CD14-positive monocyte (primary cell): Measurements from ENCODE around the gene KMT2C. TPM values are rescaled to one million over a fixed set of nuclear protein-coding genes. Genes with fewer than 3 reads are reported as not detected.

Experiments used
- DNase-seq, 3 donors: peaks; one replicate each; pipeline ENCODE4 v3.0.0-alpha.2; 2011 to 2022
- H2AFZ ChIP-seq: 2 replicates; pipeline ENCODE4 v1.6.0; 2012; ENCODE audit warnings: mild to moderate bottlenecking, low read depth, low read length, inconsistent platforms; ENCODE audit not compliant: insufficient read depth, poor library complexity, severe bottlenecking
- H3K27ac ChIP-seq, 2 donors: 1 replicate in 1 of 2; 2 replicates in 1 of 2; pipeline ENCODE4 v1.5.1; 2012 to 2013; ENCODE audit warnings: low read length in 2 of 2, control low read depth in 1 of 2, inconsistent platforms in 1 of 2, low read depth in 1 of 2, mild to moderate bottlenecking in 1 of 2
- H3K27me3 ChIP-seq, 2 donors: one replicate each; pipeline versions ENCODE4 v1.6.0 to v1.6.1; 2011 to 2013; ENCODE audit warnings: low read length in 2 of 2; ENCODE audit not compliant: control insufficient read depth in 2 of 2, insufficient read depth in 2 of 2
- H3K36me3 ChIP-seq, 2 donors: replicated peaks in 1 of 2; 1 replicate in 1 of 2; 2 replicates in 1 of 2; pipeline versions ENCODE4 v1.5.1 to v1.6.1; 2012 to 2013; ENCODE audit warnings: low read length in 2 of 2, control low read depth in 1 of 2, inconsistent platforms in 1 of 2, mild to moderate bottlenecking in 1 of 2; ENCODE audit not compliant: insufficient read depth in 2 of 2, control insufficient read depth in 1 of 2
- H3K4me1 ChIP-seq, 2 donors: 1 replicate in 1 of 2; 2 replicates in 1 of 2; pipeline versions ENCODE4 v1.5.1 to v1.6.1; 2012 to 2013; ENCODE audit warnings: low read length in 2 of 2, control low read depth in 1 of 2, inconsistent platforms in 1 of 2, mild to moderate bottlenecking in 1 of 2, moderate library complexity in 1 of 2; ENCODE audit not compliant: insufficient read depth in 2 of 2, control insufficient read depth in 1 of 2
- H3K4me2 ChIP-seq: replicated peaks from 2 replicates; pipeline ENCODE3; 2012; ENCODE audit warnings: low read length, moderate library complexity, mild to moderate bottlenecking; ENCODE audit not compliant: poor library complexity, severe bottlenecking; ENCODE audit errors: extremely low read depth
- H3K4me3 ChIP-seq, 3 experiments: fragments of 200-600 bp in 1 of 3; sonication (generic) in 1 of 3; replicated peaks in 1 of 3; 1 replicate in 2 of 3; 2 replicates in 1 of 3; pipeline ENCODE4 v1.5.1; 2011 to 2013; ENCODE audit warnings: low read length in 3 of 3, mild to moderate bottlenecking in 3 of 3, control low read depth in 2 of 3, low read depth in 2 of 3, inconsistent platforms in 1 of 3, moderate library complexity in 1 of 3
- H3K79me2 ChIP-seq: 2 replicates; pipeline ENCODE4 v1.6.0; 2012; ENCODE audit warnings: mild to moderate bottlenecking, control low read depth, inconsistent platforms, low read length, moderate library complexity; ENCODE audit not compliant: insufficient read depth
- H3K9ac ChIP-seq: 2 replicates; pipeline ENCODE4 v1.6.0; 2017; ENCODE audit warnings: low read length, mild to moderate bottlenecking; ENCODE audit not compliant: insufficient read depth, poor library complexity, severe bottlenecking
- H3K9me3 ChIP-seq, 2 donors: replicated peaks in 1 of 2; 1 replicate in 1 of 2; 2 replicates in 1 of 2; pipeline versions ENCODE4 v1.5.1 to v1.6.1; 2012 to 2013; ENCODE audit warnings: low read length in 2 of 2, control low read depth in 1 of 2; ENCODE audit not compliant: control insufficient read depth in 1 of 2, insufficient read depth in 1 of 2
- H4K20me1 ChIP-seq: 2 replicates; pipeline ENCODE4 v1.6.0; 2012; ENCODE audit warnings: mild to moderate bottlenecking, low read length, control low read depth, moderate library complexity; ENCODE audit not compliant: insufficient read depth
- H3K27ac Mint-ChIP-seq, 7 donors: one replicate each; pipeline ENCODE4 v1.8.0; 2020; ENCODE audit warnings: mild to moderate bottlenecking in 7 of 7, mixed read lengths in 7 of 7, moderate library complexity in 6 of 7, inconsistent platforms in 2 of 7
- H3K27me3 Mint-ChIP-seq, 3 donors: one replicate each; pipeline ENCODE4 v1.8.0; 2021 to 2022; ENCODE audit warnings: low read depth in 3 of 3, mild to moderate bottlenecking in 3 of 3, mixed read lengths in 3 of 3, moderate library complexity in 3 of 3, inconsistent platforms in 1 of 3
- H3K36me3 Mint-ChIP-seq, 2 donors: one replicate each; pipeline ENCODE4 v1.8.0; 2020; ENCODE audit warnings: mixed read lengths in 2 of 2, inconsistent platforms in 1 of 2, mild to moderate bottlenecking in 1 of 2
- H3K4me1 Mint-ChIP-seq: one replicate; pipeline ENCODE4 v1.8.0; 2020; ENCODE audit warnings: mild to moderate bottlenecking, mixed read lengths
- H3K4me3 Mint-ChIP-seq, 2 donors: one replicate each; pipeline ENCODE4 v1.8.0; 2020; ENCODE audit warnings: mild to moderate bottlenecking in 2 of 2, mixed read lengths in 2 of 2, moderate library complexity in 1 of 2
- H3K9me3 Mint-ChIP-seq, 7 donors: one replicate each; pipeline ENCODE4 v1.8.0; 2020 to 2022; ENCODE audit warnings: mixed read lengths in 7 of 7, mild to moderate bottlenecking in 6 of 7, moderate library complexity in 6 of 7, inconsistent platforms in 2 of 7
- CTCF ChIP-seq: fragments of 200-600 bp; IDR thresholded peaks from one replicate; pipeline ENCODE4 v1.8.0; 2022; ENCODE audit warnings: antibody characterized with exemption, mild to moderate bottlenecking
- WGBS: methylation state at CpG from one replicate; pipeline ENCODE4 v1.1.5; 2013; ENCODE audit warnings: missing lambda C conversion rate; ENCODE audit not compliant: insufficient coverage; 5-methylcytosine and 5-hydroxymethylcytosine counted together
- intact Hi-C, 2 donors: fragments of 100-400 bp; cut with micrococcal nuclease; formaldehyde crosslinking; loops; one replicate each; pipeline versions ENCODE4 v1.15.0 to v1.15.1; 2023
- polyA plus RNA-seq, 3 donors: library from polyadenylated mRNA; depleted of rRNA in 1 of 3; unstranded in 2 of 3; stranded (reverse) in 1 of 3; fragments of 300-500 nt in 2 of 3; fragments of >200 nt in 1 of 3; fragmentation: Illumina TruSeq in 2 of 3; gene quantifications; 1 replicate in 2 of 3; 2 replicates in 1 of 3; pipeline ENCODE4 v1.2.3, GENCODE V29; 2012 to 2021

The KMT2C gene
- polyA plus RNA-seq, 3 donors: 4.5 to 26.1 (median 7.3) TPM

- Histone ChIP-seq H3K4me3 (no peak overlapping the region), H3K79me2 (peaks cover 99% of the 10 kb centered on the region), H3K9me3 (peaks cover 6% of the 10 kb centered on the region in 2 donors), H2AFZ (no peak overlapping the region), H3K4me2 (no peak overlapping the region), H3K27ac (no peak overlapping the region), H4K20me1 (peaks cover 100% of the 10 kb centered on the region), H3K27me3 (no peaks in the 10 kb centered on the region), H3K4me1 (peaks cover 4% of the 10 kb centered on the region in 2 donors), H3K36me3 (no peaks in the 10 kb centered on the region), H3K9ac (no peak overlapping the region)
- Mint-ChIP-seq H3K4me1 (peaks cover 13% of the 10 kb centered on the region), H3K27me3 (no peaks in the 10 kb centered on the region), H3K27ac (no peak overlapping the region), H3K36me3 (peaks cover 2 to 20% of the 10 kb centered on the region in 2 donors), H3K4me3 (no peak overlapping the region), H3K9me3 (peaks cover 2 to 6% (median 3%) of the 10 kb centered on the region in 7 donors)
- 100% methylated on average over 1 of the region's 2 CpGs for WGBS
- intact Hi-C loops: no loop called here
- no peak for DNase-seq
- TF ChIP-seq CTCF: no peak
These were observed 21.0 kb downstream of the KMT2C start for GRCh38 chr7:152414779-152415178.

GRCh38 chr7:152411389-152411788 is 24.4 kb downstream of the KMT2C start:
- Histone ChIP-seq H3K4me3 (no peak overlapping the region), H3K9me3 (peaks cover 12 to 16% of the 10 kb centered on the region in 2 donors), H3K27me3 (no peaks in the 10 kb centered on the region), H3K4me2 (no peak overlapping the region), H2AFZ (no peak overlapping the region), H3K27ac (no peak overlapping the region), H4K20me1 (peaks cover 98% of the 10 kb centered on the region), H3K79me2 (peaks cover 99% of the 10 kb centered on the region), H3K9ac (no peak overlapping the region), H3K36me3 (no peaks in the 10 kb centered on the region), H3K4me1 (no peaks in the 10 kb centered on the region)
- peaks cover 2 to 8% of the 10 kb centered on the region in 2 donors for H3K36me3 Mint-ChIP-seq
- no peak overlapping the region for H3K4me3 Mint-ChIP-seq
- peaks cover 0 to 2% (median 0%) of the 10 kb centered on the region in 3 donors for H3K27me3 Mint-ChIP-seq
- no peak for TF ChIP-seq CTCF
- H3K27ac Mint-ChIP-seq: peak overlapping the region in 1 of 7 donors; percentile 35
- no peak for DNase-seq
- intact Hi-C loops: no loop called here
- H3K4me1 Mint-ChIP-seq: peaks cover 4% of the 10 kb centered on the region
- no CpG with 5 or more reads among the region's 5 CpGs for WGBS
- peaks cover 4 to 14% (median 12%) of the 10 kb centered on the region in 7 donors for H3K9me3 Mint-ChIP-seq
